ENCODE measurements around the gene ENSA.
A peak's percentile ranks its signal among the peaks of the same experiment; 100 is the strongest.
"Not testable (repeated sequence)": the region's sequence is repeated elsewhere in the genome, so short reads cannot be mapped to it uniquely, and the experiment has no call there.

The ENSA gene

DNA sequence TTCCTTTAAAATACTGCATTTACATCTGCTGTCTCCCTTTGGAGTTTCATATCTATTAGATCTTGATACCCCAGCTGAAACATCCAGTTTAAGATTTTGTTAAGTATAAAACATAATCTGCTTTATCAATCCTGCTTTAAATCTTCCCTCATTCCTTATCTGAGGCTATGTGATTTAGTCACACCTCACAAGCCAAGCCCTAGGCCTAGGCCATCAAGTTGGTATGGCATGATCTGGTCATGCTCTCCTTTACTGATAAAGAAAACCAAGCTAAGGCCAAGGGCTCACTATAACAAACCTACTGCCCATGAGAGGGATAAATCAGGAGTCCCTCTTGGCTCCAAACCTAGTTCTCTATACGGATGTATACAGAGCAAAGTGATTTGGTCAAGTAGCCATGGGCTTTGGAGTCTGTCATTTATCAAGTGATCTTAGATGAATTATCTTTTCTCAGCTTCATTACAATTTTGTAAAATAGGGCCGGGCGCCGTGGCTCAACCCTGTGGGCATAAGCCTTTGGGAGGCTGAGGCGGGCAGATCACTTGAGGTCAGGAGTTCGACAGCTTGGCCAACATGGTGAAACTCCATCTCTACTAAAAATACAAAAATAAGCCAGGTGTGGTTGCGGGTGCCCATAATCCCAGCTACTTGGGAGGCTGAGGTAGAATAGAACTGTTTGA, 22.8 kb downstream of the ENSA start:
- H3K9me3 ChIP-seq (ENCODE audit: control insufficient read depth, low read length) = no peaks in the 10 kb centered on the region
- no peaks in the 10 kb centered on the region for H3K27me3 ChIP-seq (ENCODE audit: control insufficient read depth, insufficient read depth, low read length, poor library complexity, severe bottlenecking)
- H3K27ac ChIP-seq (ENCODE audit: insufficient read depth, low read depth, low read length, poor library complexity, severe bottlenecking) = no peak overlapping the region
- H3K4me3 ChIP-seq (ENCODE audit: insufficient read depth, low read depth, low read length) = no peak overlapping the region
- 92 to 93% methylated on average over 7 of the region's 7 CpGs for WGBS, 2 experiments
- H3K36me3 ChIP-seq (ENCODE audit: control insufficient read depth, insufficient read depth, low read length) = no peaks in the 10 kb centered on the region
- peaks cover 10% of the 10 kb centered on the region for H3K4me1 ChIP-seq (ENCODE audit: control insufficient read depth, insufficient read depth, low read length)

DNA sequence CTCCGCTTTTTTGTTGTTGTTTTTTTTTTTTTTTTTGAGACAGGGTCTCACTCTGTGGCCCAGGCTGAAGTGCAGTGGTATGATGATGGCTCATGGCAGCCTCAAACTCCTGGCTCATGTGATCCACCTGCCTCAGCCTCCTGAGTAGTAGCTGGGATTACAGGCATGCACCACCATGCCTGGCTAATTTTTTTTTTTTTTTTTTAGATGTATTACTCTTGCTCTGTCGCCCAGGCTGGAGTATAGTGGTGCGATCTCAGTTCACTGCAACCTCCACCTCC, 24.0 kb downstream of the ENSA start:
- WGBS, 2 experiments = 84 to 93% methylated on average over 2 to 3 of the region's 3 CpGs
- H3K27me3 ChIP-seq (ENCODE audit: control insufficient read depth, insufficient read depth, low read length, poor library complexity, severe bottlenecking); H3K4me3 ChIP-seq (ENCODE audit: insufficient read depth, low read depth, low read length); H3K9me3 ChIP-seq (ENCODE audit: control insufficient read depth, low read length); H3K36me3 ChIP-seq (ENCODE audit: control insufficient read depth, insufficient read depth, low read length); H3K4me1 ChIP-seq (ENCODE audit: control insufficient read depth, insufficient read depth, low read length); H3K27ac ChIP-seq (ENCODE audit: insufficient read depth, low read depth, low read length, poor library complexity, severe bottlenecking): not testable (repeated sequence)

DNA sequence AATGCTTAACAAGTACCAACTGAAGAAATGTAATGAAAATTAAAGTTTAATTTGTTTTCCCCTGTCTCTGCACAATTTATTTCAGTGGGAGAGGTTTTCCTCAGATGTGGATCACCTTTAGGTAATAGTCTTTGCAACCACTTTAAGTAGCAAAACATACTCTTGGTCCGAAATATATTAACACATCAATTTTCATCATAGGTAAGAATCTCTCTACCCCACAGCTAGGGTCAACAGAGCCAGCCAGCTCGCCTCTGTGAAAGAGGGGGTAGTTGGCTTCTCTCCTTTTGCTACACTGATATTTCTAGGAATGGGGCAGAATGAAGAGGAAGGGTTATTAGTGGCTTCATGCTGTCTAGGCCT, 25.2 kb downstream of the ENSA start:
- Histone ChIP-seq H3K27ac (ENCODE audit: insufficient read depth, low read depth, low read length, poor library complexity, severe bottlenecking) (peak overlapping the region; percentile 73), H3K36me3 (ENCODE audit: control insufficient read depth, insufficient read depth, low read length) (no peaks in the 10 kb centered on the region), H3K4me3 (ENCODE audit: insufficient read depth, low read depth, low read length) (no peak overlapping the region), H3K4me1 (ENCODE audit: control insufficient read depth, insufficient read depth, low read length) (peaks cover 10% of the 10 kb centered on the region), H3K27me3 (ENCODE audit: control insufficient read depth, insufficient read depth, low read length, poor library complexity, severe bottlenecking) (no peaks in the 10 kb centered on the region), H3K9me3 (ENCODE audit: control insufficient read depth, low read length) (no peaks in the 10 kb centered on the region)
- 50 to 67% methylated on average over 2 of the region's 2 CpGs for WGBS, 2 experiments

DNA sequence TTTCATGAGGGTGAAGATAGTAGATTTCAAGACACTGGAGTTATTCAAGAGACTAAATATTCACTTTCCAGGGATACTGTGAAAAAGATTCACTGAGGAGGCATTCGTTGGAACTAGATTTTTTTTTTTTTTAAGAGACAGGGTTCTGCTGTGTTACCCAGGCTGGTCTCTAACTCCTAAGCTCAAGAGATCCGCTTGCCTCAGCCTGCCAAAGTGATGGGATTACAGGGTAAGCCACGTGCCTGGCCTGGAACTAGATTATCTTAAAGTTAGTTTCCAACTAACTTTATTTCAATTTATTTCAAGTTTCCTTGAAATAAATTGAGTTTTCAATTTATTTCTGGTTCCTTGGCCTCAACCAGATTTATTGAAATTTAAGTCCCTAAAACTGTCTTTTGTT, 25.7 kb downstream of the ENSA start:
- no peaks in the 10 kb centered on the region for H3K27me3 ChIP-seq (ENCODE audit: control insufficient read depth, insufficient read depth, low read length, poor library complexity, severe bottlenecking)
- H3K4me1 ChIP-seq (ENCODE audit: control insufficient read depth, insufficient read depth, low read length) = peaks cover 10% of the 10 kb centered on the region
- H3K36me3 ChIP-seq (ENCODE audit: control insufficient read depth, insufficient read depth, low read length) = no peaks in the 10 kb centered on the region
- H3K4me3 ChIP-seq (ENCODE audit: insufficient read depth, low read depth, low read length) = no peak overlapping the region
- H3K9me3 ChIP-seq (ENCODE audit: control insufficient read depth, low read length) = no peaks in the 10 kb centered on the region
- WGBS, 2 experiments = 78 to 79% methylated on average over 3 of the region's 3 CpGs
- H3K27ac ChIP-seq (ENCODE audit: insufficient read depth, low read depth, low read length, poor library complexity, severe bottlenecking) = no peak overlapping the region

DNA sequence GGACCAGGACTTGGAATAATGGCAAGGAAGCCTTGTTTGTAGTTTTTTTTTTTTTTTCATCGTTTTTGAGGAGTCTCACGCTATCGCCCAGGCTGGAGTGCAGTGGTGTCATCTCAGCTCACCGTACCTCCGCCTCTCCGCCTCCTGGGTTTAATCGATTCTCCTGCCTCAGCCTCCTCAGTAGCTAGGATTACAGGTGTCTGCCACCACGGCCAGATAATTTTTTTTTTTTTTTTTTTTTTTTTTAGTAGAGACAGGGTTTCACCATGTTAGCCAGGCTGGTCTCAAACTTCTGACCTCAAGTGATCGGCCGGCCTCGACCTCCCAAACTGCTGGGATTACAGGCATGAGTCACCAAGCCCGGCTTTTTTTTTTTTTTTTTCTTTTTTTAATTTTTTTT, 27.0 kb downstream of the ENSA start:
- not testable (repeated sequence) for H3K27me3 ChIP-seq (ENCODE audit: control insufficient read depth, insufficient read depth, low read length, poor library complexity, severe bottlenecking); H3K27ac ChIP-seq (ENCODE audit: insufficient read depth, low read depth, low read length, poor library complexity, severe bottlenecking); H3K9me3 ChIP-seq (ENCODE audit: control insufficient read depth, low read length); H3K36me3 ChIP-seq (ENCODE audit: control insufficient read depth, insufficient read depth, low read length); H3K4me3 ChIP-seq (ENCODE audit: insufficient read depth, low read depth, low read length); H3K4me1 ChIP-seq (ENCODE audit: control insufficient read depth, insufficient read depth, low read length)
- 95 to 98% methylated on average over 11 of the region's 12 CpGs for WGBS, 2 experiments

DNA sequence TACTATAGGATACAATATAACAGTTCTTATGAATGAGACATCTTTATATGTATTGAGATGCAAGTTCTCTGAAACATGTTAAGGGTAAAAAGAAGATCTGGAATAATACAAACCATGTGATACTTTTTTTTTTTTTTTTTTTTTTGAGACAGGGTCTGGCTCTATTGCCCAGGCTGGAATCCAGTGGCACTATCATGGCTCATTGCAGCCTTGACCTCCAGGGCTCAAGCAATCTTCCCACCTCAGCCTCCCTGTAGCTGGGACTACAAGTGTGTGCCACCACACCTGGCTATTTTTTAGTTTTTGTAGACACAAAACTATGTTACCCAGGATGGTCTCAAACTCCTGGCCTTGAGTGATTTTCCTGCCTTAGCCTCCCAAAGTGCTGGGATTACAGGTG, 27.9 kb downstream of the ENSA start:
- peaks cover 10% of the 10 kb centered on the region for H3K4me1 ChIP-seq (ENCODE audit: control insufficient read depth, insufficient read depth, low read length)
- H3K9me3 ChIP-seq (ENCODE audit: control insufficient read depth, low read length) = no peaks in the 10 kb centered on the region
- no peaks in the 10 kb centered on the region for H3K36me3 ChIP-seq (ENCODE audit: control insufficient read depth, insufficient read depth, low read length)
- H3K27me3 ChIP-seq (ENCODE audit: control insufficient read depth, insufficient read depth, low read length, poor library complexity, severe bottlenecking) = no peaks in the 10 kb centered on the region
- no peak overlapping the region for H3K27ac ChIP-seq (ENCODE audit: insufficient read depth, low read depth, low read length, poor library complexity, severe bottlenecking)
- no peak overlapping the region for H3K4me3 ChIP-seq (ENCODE audit: insufficient read depth, low read depth, low read length)

DNA sequence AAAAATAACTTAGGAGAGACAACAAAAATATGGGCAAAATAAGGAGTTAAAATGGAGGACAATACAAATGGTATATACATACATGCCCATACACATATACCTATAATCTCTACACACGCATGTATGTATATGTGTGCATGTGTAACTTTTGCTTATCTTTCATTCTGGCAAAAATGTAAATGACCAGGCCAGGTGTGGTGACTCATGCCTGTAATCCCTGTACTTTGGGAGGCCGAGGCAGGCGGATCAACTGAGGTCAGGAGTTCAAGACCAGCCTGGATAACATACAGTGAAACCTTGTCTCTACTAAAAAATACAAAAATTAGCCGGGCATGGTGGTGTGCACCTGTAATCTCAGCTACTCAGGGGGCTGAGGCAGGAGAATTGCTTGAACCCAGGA, 31.1 kb downstream of the ENSA start:
- H3K4me3 ChIP-seq (ENCODE audit: insufficient read depth, low read depth, low read length); H3K9me3 ChIP-seq (ENCODE audit: control insufficient read depth, low read length); H3K27me3 ChIP-seq (ENCODE audit: control insufficient read depth, insufficient read depth, low read length, poor library complexity, severe bottlenecking); H3K27ac ChIP-seq (ENCODE audit: insufficient read depth, low read depth, low read length, poor library complexity, severe bottlenecking); H3K4me1 ChIP-seq (ENCODE audit: control insufficient read depth, insufficient read depth, low read length); H3K36me3 ChIP-seq (ENCODE audit: control insufficient read depth, insufficient read depth, low read length): not testable (repeated sequence)
- 90 to 97% methylated on average over 4 of the region's 4 CpGs for WGBS, 2 experiments

DNA sequence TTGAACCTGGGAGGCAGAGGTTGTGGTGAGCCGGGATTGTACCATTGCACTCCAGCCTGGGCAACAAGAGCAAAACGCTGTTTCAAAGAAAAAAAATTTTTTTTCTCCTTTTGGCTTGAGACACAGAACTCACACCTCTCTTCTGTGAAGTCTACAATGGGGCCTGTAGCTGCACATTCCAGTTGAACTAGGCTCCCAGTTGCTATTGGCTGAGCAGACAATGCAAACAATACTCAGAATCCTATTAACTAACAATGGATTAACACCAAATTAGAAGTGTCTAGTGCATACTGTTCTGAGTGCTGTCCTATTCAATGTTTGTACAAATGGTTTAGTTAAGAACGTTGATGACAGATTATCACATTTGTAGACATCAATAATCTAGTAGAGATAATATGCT, 32.4 kb downstream of the ENSA start:
- Histone ChIP-seq H3K27me3 (ENCODE audit: control insufficient read depth, insufficient read depth, low read length, poor library complexity, severe bottlenecking) (no peaks in the 10 kb centered on the region), H3K4me3 (ENCODE audit: insufficient read depth, low read depth, low read length) (no peak overlapping the region), H3K4me1 (ENCODE audit: control insufficient read depth, insufficient read depth, low read length) (no peaks in the 10 kb centered on the region), H3K36me3 (ENCODE audit: control insufficient read depth, insufficient read depth, low read length) (no peaks in the 10 kb centered on the region), H3K9me3 (ENCODE audit: control insufficient read depth, low read length) (peaks cover 2% of the 10 kb centered on the region), H3K27ac (ENCODE audit: insufficient read depth, low read depth, low read length, poor library complexity, severe bottlenecking) (no peak overlapping the region)
- WGBS, 2 experiments = 91 to 92% methylated on average over 3 of the region's 3 CpGs

DNA sequence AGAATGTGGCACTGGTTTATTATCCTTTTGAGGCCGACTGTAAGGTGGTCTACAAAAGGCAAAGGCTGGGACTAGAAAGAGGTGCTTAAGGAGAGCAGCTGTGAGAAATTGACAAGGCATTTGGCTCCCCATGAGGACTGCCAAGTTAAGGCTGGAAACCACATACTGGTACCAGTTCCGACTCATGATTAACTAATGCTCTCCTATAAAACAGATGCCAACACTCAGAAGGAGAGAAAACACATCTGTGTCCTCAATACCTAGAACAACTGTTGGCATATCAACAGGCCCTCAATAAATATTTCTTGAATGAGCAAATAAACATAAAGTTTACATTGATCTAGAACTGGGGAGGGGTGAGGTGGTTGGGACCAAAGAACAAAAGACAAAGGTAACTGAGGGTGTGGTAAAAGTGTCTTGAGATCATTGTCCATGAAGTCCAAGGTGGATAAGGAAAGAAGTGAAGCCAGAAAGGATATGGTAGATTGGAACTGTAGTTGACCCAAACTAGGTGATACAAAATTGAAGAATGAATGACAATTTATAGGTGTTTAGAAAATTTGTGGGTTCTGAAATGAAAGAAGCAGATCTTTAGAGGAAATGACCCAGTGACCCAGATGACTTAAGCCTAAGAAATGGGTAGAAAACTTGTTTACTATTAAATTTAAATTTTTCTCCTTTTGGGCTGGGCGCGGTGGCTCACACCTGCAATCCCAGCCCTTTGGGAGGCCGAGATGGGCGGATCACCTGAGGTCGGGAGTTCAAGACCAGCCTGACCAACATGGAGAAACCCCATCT, 33.1 kb downstream of the ENSA start:
- H3K4me3 ChIP-seq (ENCODE audit: insufficient read depth, low read depth, low read length) = no peak overlapping the region
- 77 to 96% methylated on average over 7 of the region's 7 CpGs for WGBS, 2 experiments
- no peak overlapping the region for H3K27ac ChIP-seq (ENCODE audit: insufficient read depth, low read depth, low read length, poor library complexity, severe bottlenecking)
- no peaks in the 10 kb centered on the region for H3K27me3 ChIP-seq (ENCODE audit: control insufficient read depth, insufficient read depth, low read length, poor library complexity, severe bottlenecking)
- no peaks in the 10 kb centered on the region for H3K4me1 ChIP-seq (ENCODE audit: control insufficient read depth, insufficient read depth, low read length)
- peaks cover 2% of the 10 kb centered on the region for H3K9me3 ChIP-seq (ENCODE audit: control insufficient read depth, low read length)
- H3K36me3 ChIP-seq (ENCODE audit: control insufficient read depth, insufficient read depth, low read length) = no peaks in the 10 kb centered on the region

DNA sequence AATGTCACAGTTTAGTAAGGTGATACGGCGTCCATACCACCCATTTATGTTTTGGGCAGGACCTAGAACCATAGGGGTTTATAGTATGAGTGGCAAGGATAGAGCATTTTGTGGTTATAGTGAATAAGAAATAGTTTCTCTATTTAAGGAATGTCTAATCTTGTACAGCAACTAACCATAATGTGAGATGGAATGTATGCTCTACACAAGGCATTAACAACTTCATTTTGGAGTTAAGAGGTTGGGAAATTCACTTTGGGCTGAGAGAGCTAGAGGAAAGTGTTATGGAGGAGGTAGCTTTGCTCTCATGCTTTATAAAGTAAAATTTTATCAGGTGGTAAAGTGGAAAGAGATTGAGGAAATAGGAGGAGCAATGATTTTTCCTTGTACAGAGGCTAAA, 47.0 kb downstream of the ENSA start:
- no peaks in the 10 kb centered on the region for H3K9me3 ChIP-seq (ENCODE audit: control insufficient read depth, low read length)
- H3K36me3 ChIP-seq (ENCODE audit: control insufficient read depth, insufficient read depth, low read length) = no peaks in the 10 kb centered on the region
- no peaks in the 10 kb centered on the region for H3K4me1 ChIP-seq (ENCODE audit: control insufficient read depth, insufficient read depth, low read length)
- 93 to 100% methylated on average over 2 of the region's 2 CpGs for WGBS, 2 experiments
- no peaks in the 10 kb centered on the region for H3K27me3 ChIP-seq (ENCODE audit: control insufficient read depth, insufficient read depth, low read length, poor library complexity, severe bottlenecking)
- no peak overlapping the region for H3K4me3 ChIP-seq (ENCODE audit: insufficient read depth, low read depth, low read length)
- no peak overlapping the region for H3K27ac ChIP-seq (ENCODE audit: insufficient read depth, low read depth, low read length, poor library complexity, severe bottlenecking)

DNA sequence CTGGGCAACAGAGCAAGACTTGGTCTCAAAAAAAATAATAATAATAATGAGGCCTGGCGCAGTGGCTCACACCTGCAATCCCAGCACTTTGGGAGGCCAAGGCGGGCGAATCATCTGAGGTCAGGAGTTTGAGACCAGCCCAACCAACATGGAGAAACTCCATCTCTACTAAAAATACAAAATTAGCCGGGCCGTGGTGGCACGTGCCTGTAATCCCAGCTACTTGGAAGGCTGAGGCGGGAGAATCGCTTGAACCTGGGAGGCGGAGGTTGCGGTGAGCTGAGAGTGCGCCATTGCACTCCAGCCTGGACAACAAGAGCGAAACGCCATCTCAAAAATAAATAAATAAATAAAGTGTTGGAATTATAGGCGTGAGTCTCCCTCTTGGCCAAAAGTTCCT, 47.5 kb downstream of the ENSA start:
- not testable (repeated sequence) for H3K27ac ChIP-seq (ENCODE audit: insufficient read depth, low read depth, low read length, poor library complexity, severe bottlenecking); H3K4me3 ChIP-seq (ENCODE audit: insufficient read depth, low read depth, low read length); H3K4me1 ChIP-seq (ENCODE audit: control insufficient read depth, insufficient read depth, low read length); H3K27me3 ChIP-seq (ENCODE audit: control insufficient read depth, insufficient read depth, low read length, poor library complexity, severe bottlenecking); H3K36me3 ChIP-seq (ENCODE audit: control insufficient read depth, insufficient read depth, low read length); H3K9me3 ChIP-seq (ENCODE audit: control insufficient read depth, low read length)
- 97 to 99% methylated on average over 12 to 14 of the region's 14 CpGs for WGBS, 2 experiments
